Testis (tissue), 2 donors: ENCODE results near the gene MYO1E.

ENCODE experiments used
- POLR2A ChIP-seq: fragments of 450-650 bp; IDR thresholded peaks from one replicate; pipeline ENCODE4 v1.6.1; 2017; ENCODE audit warnings: antibody characterized with exemption, mild to moderate bottlenecking, moderate library complexity
- TF ChIP-seq, protein P1 (sequence below), 3 experiments: fragments of 450-650 bp in 2 of 3; fragments of 200-600 bp in 1 of 3; sonication (generic) in 1 of 3; IDR thresholded peaks; one replicate each; pipeline ENCODE4 v1.5.1; 2016 to 2019; ENCODE audit warnings: antibody characterized with exemption in 3 of 3, mild to moderate bottlenecking in 2 of 3, moderate library complexity in 1 of 3

GRCh38 chr15:59355730-59356129 is 16.9 kb downstream of the MYO1E start:
- TF ChIP-seq, protein P1, sequence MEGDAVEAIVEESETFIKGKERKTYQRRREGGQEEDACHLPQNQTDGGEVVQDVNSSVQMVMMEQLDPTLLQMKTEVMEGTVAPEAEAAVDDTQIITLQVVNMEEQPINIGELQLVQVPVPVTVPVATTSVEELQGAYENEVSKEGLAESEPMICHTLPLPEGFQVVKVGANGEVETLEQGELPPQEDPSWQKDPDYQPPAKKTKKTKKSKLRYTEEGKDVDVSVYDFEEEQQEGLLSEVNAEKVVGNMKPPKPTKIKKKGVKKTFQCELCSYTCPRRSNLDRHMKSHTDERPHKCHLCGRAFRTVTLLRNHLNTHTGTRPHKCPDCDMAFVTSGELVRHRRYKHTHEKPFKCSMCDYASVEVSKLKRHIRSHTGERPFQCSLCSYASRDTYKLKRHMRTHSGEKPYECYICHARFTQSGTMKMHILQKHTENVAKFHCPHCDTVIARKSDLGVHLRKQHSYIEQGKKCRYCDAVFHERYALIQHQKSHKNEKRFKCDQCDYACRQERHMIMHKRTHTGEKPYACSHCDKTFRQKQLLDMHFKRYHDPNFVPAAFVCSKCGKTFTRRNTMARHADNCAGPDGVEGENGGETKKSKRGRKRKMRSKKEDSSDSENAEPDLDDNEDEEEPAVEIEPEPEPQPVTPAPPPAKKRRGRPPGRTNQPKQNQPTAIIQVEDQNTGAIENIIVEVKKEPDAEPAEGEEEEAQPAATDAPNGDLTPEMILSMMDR (IDR thresholded peaks at IDR 0.05), result no peak
- no peak for TF ChIP-seq POLR2A
